Lower leg skin (tissue), 3 donors: ENCODE data around the gene PTPRN2.

Experiments used
- POLR2A ChIP-seq, 2 donors: fragments of 450-650 bp; IDR thresholded peaks; one replicate each; pipeline ENCODE4 v1.6.1; 2016 to 2017; ENCODE audit warnings: antibody characterized with exemption in 2 of 2, mild to moderate bottlenecking in 1 of 2, moderate library complexity in 1 of 2
- TF ChIP-seq, protein P1 (sequence below), 3 donors: fragments of 450-650 bp; IDR thresholded peaks; one replicate each; pipeline ENCODE4 v1.5.1; 2016; ENCODE audit warnings: antibody characterized with exemption in 3 of 3, mild to moderate bottlenecking in 3 of 3, moderate library complexity in 2 of 3

DNA sequence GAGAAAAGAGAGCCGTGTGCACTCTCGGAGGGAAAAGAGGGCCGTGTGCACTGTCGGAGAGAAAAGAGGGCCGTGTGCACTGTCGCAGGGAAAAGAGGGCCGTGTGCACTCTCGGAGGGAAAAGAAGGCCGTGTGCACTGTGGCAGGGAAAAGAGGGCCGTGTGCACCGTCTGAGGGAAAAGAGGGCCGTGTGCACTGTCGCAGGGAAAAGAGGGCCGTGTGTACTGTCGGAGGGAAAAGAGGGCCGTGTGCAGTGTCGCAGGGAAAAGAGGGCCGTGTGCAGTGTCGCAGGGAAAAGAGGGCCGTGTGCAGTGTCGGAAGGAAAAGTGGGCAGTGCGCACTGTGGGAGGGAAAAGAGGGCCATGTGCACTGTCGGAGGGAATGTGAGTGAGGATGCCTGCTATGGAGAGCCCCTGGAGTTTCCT, 1062.1 kb downstream of the PTPRN2 start:
- TF ChIP-seq, protein P1, sequence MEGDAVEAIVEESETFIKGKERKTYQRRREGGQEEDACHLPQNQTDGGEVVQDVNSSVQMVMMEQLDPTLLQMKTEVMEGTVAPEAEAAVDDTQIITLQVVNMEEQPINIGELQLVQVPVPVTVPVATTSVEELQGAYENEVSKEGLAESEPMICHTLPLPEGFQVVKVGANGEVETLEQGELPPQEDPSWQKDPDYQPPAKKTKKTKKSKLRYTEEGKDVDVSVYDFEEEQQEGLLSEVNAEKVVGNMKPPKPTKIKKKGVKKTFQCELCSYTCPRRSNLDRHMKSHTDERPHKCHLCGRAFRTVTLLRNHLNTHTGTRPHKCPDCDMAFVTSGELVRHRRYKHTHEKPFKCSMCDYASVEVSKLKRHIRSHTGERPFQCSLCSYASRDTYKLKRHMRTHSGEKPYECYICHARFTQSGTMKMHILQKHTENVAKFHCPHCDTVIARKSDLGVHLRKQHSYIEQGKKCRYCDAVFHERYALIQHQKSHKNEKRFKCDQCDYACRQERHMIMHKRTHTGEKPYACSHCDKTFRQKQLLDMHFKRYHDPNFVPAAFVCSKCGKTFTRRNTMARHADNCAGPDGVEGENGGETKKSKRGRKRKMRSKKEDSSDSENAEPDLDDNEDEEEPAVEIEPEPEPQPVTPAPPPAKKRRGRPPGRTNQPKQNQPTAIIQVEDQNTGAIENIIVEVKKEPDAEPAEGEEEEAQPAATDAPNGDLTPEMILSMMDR (IDR thresholded peaks at IDR 0.05): no peak
- TF ChIP-seq POLR2A (IDR thresholded peaks at IDR 0.05): no peak
